ENCODE data around the gene FGF22.

Gene FGF22

GRCh38 chr19:638906-639252 is 800 bp upstream of the FGF22 start:
- Mint-ChIP-seq H3K27ac (no peak overlapping the region), H3K36me3 (ENCODE audit: low read depth) (peaks cover 4% of the 10 kb centered on the region), H3K4me1 (peaks cover 21% of the 10 kb centered on the region), H3K27me3 (ENCODE audit: low read depth, poor library complexity) (peaks cover 30% of the 10 kb centered on the region), H3K9me3 (peaks cover 4% of the 10 kb centered on the region), H3K4me3 (peak overlapping the region; percentile 79)
- DNase-seq = no peak
- TF ChIP-seq CTCF (IDR thresholded peaks at IDR 0.05) = no peak

- no peak for TF ChIP-seq CTCF (IDR thresholded peaks at IDR 0.05)
- Mint-ChIP-seq H3K27ac (no peak overlapping the region), H3K36me3 (ENCODE audit: low read depth) (peaks cover 8% of the 10 kb centered on the region), H3K27me3 (ENCODE audit: low read depth, poor library complexity) (peaks cover 30% of the 10 kb centered on the region), H3K4me3 (no peak overlapping the region), H3K4me1 (peaks cover 15% of the 10 kb centered on the region), H3K9me3 (peaks cover 4% of the 10 kb centered on the region)
- DNase-seq = no peak
These were observed 481 bp downstream of the FGF22 start for GRCh38 chr19:640161-640558.

GRCh38 chr19:640606-641189 is 1.0 kb downstream of the FGF22 start:
- Mint-ChIP-seq H3K9me3 (peaks cover 4% of the 10 kb centered on the region), H3K36me3 (ENCODE audit: low read depth) (peaks cover 8% of the 10 kb centered on the region), H3K27me3 (ENCODE audit: low read depth, poor library complexity) (peaks cover 30% of the 10 kb centered on the region), H3K4me1 (peaks cover 15% of the 10 kb centered on the region), H3K27ac (no peak overlapping the region), H3K4me3 (no peak overlapping the region)
- no peak for DNase-seq
- TF ChIP-seq CTCF (IDR thresholded peaks at IDR 0.05) = no peak

GRCh38 chr19:641702-642101 is 2.0 kb downstream of the FGF22 start:
- Mint-ChIP-seq H3K4me3 (no peak overlapping the region), H3K27ac (no peak overlapping the region)

GRCh38 chr19:642767-643727 is 3.4 kb downstream of the FGF22 start:
- H3K27me3 Mint-ChIP-seq (ENCODE audit: low read depth, poor library complexity) = peaks cover 15% of the 10 kb centered on the region
- no peak for TF ChIP-seq CTCF (IDR thresholded peaks at IDR 0.05)
- DNase-seq = no peak

More at GRCh38 chr19:641702-642101, 2.0 kb downstream of the FGF22 start:
- Mint-ChIP-seq H3K27me3 (ENCODE audit: low read depth, poor library complexity) (peaks cover 23% of the 10 kb centered on the region), H3K36me3 (ENCODE audit: low read depth) (peaks cover 14% of the 10 kb centered on the region), H3K4me1 (peaks cover 15% of the 10 kb centered on the region), H3K9me3 (peaks cover 4% of the 10 kb centered on the region)
- no peak for DNase-seq
- no peak for TF ChIP-seq CTCF (IDR thresholded peaks at IDR 0.05)

More at GRCh38 chr19:642767-643727, 3.4 kb downstream of the FGF22 start:
- H3K36me3 Mint-ChIP-seq (ENCODE audit: low read depth) = peaks cover 10% of the 10 kb centered on the region
- H3K4me3 Mint-ChIP-seq = no peak overlapping the region
- H3K4me1 Mint-ChIP-seq = peaks cover 5% of the 10 kb centered on the region
- no peak overlapping the region for H3K27ac Mint-ChIP-seq
- H3K9me3 Mint-ChIP-seq = no peaks in the 10 kb centered on the region

All from nephron progenitor cell (in vitro differentiated cells).